NT2/D1 (cell line): ENCODE data around the gene MIEF2.

Experiments
- DNase-seq: peaks from one replicate; pipeline ENCODE4 v3.0.0-alpha.2; 2011; ENCODE audit warnings: low read depth, low spot score
- H3K27me3 ChIP-seq: 2 replicates; pipeline ENCODE4 v1.6.0; 2011; ENCODE audit warnings: mild to moderate bottlenecking; ENCODE audit not compliant: insufficient read length, insufficient read depth
- H3K36me3 ChIP-seq: 2 replicates; pipeline ENCODE4 v1.6.1; 2011; ENCODE audit warnings: mild to moderate bottlenecking, low read length, mixed read lengths; ENCODE audit not compliant: insufficient read depth, insufficient read length
- H3K4me1 ChIP-seq: 2 replicates; pipeline ENCODE4 v1.5.1; 2011; ENCODE audit not compliant: insufficient read depth, insufficient read length
- H3K4me3 ChIP-seq: 2 replicates; pipeline ENCODE4 v1.5.1; 2011; ENCODE audit warnings: low read depth; ENCODE audit not compliant: insufficient read length
- H3K9ac ChIP-seq: 2 replicates; pipeline ENCODE4 v1.6.0; 2011; ENCODE audit warnings: low read depth; ENCODE audit not compliant: insufficient read length
- H3K9me3 ChIP-seq: 2 replicates; pipeline ENCODE4 v1.5.1; 2011; ENCODE audit warnings: mild to moderate bottlenecking, low read length; ENCODE audit not compliant: insufficient read depth
- SUZ12 ChIP-seq: IDR thresholded peaks from 2 replicates; pipeline ENCODE4 v1.6.1; 2011; ENCODE audit not compliant: insufficient read length, insufficient read depth; ENCODE audit errors: extremely low read depth
- YY1 ChIP-seq: IDR thresholded peaks from 2 replicates; pipeline ENCODE4 v1.6.1; 2011; ENCODE audit not compliant: insufficient read length, insufficient read depth
- ZNF274 ChIP-seq: IDR thresholded peaks from 2 replicates; pipeline ENCODE4 v1.6.1; 2011; ENCODE audit warnings: mild to moderate bottlenecking, low read depth, low read length

The MIEF2 gene

DNA sequence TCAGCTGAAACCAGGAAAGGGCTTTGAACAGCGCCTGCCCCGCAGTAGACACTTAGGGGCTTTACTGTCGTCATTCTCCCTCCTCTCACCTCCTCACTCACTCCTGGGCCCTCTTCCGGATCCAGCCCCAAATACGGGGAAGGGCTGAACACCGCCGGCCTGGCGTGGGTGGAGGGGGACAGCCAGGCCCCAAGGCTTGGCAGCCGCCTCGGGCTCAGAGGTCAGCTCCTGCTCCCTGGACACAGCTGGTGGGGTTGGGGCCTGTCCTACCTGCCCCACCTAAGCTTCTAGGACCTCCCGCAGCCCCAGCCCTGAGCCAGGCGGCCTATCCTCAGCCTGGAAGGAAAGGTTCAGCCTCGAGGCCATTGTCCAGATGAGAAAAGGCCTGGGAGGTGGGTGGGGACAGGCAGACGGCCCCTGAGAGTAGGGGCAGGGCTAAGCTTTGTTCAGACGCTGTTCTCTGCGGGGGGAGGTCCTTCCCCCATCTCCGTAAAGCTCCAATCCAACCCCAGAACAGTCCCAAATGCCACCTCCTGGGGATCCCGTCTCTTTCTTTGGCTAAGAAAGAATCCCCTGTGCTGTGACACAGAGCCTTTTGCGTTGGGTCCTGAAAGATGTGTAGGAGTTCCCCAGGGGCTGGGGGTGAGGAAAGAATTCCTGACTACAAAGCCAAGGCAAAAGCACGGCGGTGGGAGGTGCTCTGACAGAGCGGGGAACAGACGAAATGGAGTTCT, 35.9 kb upstream of the MIEF2 start:
- Histone ChIP-seq H3K4me1 (peaks cover 5% of the 10 kb centered on the region), H3K9ac (peak overlapping the region; percentile 86), H3K27me3 (no peaks in the 10 kb centered on the region), H3K4me3 (peak overlapping the region; percentile 52), H3K9me3 (no peaks in the 10 kb centered on the region), H3K36me3 (peaks cover 8% of the 10 kb centered on the region)
- TF ChIP-seq SUZ12: no peak
- TF ChIP-seq YY1: no peak
- no peak for TF ChIP-seq ZNF274
- DNase-seq: peak; percentile 79

GRCh38 chr17:18225121-18225641, 35.3 kb upstream of the MIEF2 start, which contains the start of gene LLGL1:
Gene LLGL1 (plus strand): TSS chr17:18225635. CDS start chr17:18225683, 48 bp downstream.
- Histone ChIP-seq H3K36me3 (peaks cover 13% of the 10 kb centered on the region), H3K27me3 (no peaks in the 10 kb centered on the region), H3K9ac (peak within 1 kb of the TSS; percentile 92), H3K4me1 (peaks cover 8% of the 10 kb centered on the region), H3K4me3 (peak within 1 kb of the TSS; percentile 79), H3K9me3 (no peaks in the 10 kb centered on the region)
- DNase-seq: peak; percentile 88
- TF ChIP-seq YY1: no peak
- no peak for TF ChIP-seq SUZ12
- no peak for TF ChIP-seq ZNF274

DNA sequence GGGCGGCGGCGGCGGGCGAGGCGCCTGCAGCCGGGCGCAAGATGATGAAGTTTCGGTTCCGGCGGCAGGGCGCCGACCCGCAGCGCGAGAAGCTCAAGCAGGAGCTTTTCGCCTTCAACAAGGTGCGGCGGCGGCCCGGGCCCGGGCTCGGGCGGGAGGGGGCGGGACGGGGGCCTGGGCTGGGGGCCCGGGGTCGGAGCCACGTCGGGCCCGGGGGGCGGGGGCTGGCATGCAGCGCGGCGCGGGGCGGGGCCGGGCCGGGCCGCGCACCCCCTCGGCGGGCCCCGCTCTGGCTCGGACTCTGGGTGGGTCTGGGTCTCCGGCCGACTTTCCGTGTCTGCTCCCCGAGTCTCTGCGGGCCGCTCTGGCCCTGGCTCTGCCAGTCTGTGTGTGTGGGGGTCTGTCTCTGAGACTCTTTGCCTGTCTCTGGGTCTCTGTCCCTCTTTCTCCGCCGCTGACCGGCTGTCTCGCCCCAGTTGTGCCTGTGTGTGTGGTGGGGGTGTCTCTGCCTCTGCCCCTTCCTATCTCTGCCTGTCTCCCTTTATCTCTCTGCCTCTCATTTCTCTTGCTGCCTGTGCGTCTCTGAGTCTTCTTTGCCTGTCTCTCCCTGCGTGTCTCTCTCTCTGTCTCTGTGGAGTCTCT, 34.7 kb upstream of the MIEF2 start:
- peaks cover 13% of the 10 kb centered on the region for H3K36me3 ChIP-seq
- H3K27me3 ChIP-seq: no peaks in the 10 kb centered on the region
- no peak for TF ChIP-seq YY1
- TF ChIP-seq ZNF274: no peak
- DNase-seq: no peak
- H3K9me3 ChIP-seq: no peaks in the 10 kb centered on the region
- peak overlapping the region; percentile 92 for H3K9ac ChIP-seq
- peak overlapping the region; percentile 79 for H3K4me3 ChIP-seq
- peaks cover 10% of the 10 kb centered on the region for H3K4me1 ChIP-seq

GRCh38 chr17:18226284-18226945, 34.0 kb upstream of the MIEF2 start:
- peak overlapping the region; percentile 79 for H3K4me3 ChIP-seq
- H3K36me3 ChIP-seq: peaks cover 13% of the 10 kb centered on the region
- DNase-seq: no peak
- peaks cover 10% of the 10 kb centered on the region for H3K4me1 ChIP-seq
- H3K9ac ChIP-seq: peak overlapping the region; percentile 92
- H3K9me3 ChIP-seq: no peaks in the 10 kb centered on the region
- TF ChIP-seq YY1: no peak
- TF ChIP-seq SUZ12: no peak
- TF ChIP-seq ZNF274: no peak
- no peaks in the 10 kb centered on the region for H3K27me3 ChIP-seq

GRCh38 chr17:18227635-18228034, 32.8 kb upstream of the MIEF2 start:
- TF ChIP-seq SUZ12 (no peak), ZNF274 (no peak), YY1 (no peak)
- H3K27me3 ChIP-seq: no peaks in the 10 kb centered on the region
- peaks cover 22% of the 10 kb centered on the region for H3K36me3 ChIP-seq
- H3K4me1 ChIP-seq: peaks cover 10% of the 10 kb centered on the region
- no peak overlapping the region for H3K4me3 ChIP-seq
- no peaks in the 10 kb centered on the region for H3K9me3 ChIP-seq
- no peak for DNase-seq
- no peak overlapping the region for H3K9ac ChIP-seq

DNA sequence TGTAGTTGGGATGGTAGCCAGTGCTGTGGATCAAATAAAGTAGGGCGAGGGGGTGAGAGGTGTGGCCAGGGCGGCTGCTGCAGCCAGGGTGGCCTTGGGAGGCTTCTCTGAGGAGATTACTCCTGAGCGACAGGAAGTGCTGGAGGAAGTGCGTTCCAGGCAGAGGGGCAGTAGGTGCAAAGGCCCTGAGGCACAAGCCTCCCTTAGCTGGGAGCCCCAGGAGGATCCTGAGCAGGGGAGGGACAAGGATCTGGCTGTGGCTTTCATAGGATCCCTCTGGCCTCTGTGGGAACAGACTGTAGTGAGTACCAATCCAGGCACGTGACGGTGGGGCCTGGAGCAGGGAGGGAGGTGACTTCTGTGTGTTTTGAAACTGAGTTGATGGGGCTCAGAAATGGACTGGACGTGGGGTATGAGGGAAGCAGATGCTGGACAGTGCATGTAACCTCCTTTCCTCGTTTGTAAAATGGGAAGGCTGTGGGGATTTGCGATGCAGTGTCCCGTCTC, 32.2 kb upstream of the MIEF2 start:
- Histone ChIP-seq H3K9me3 (no peaks in the 10 kb centered on the region), H3K27me3 (no peaks in the 10 kb centered on the region), H3K4me1 (peaks cover 10% of the 10 kb centered on the region), H3K36me3 (peaks cover 26% of the 10 kb centered on the region), H3K9ac (no peak overlapping the region), H3K4me3 (no peak overlapping the region)
- DNase-seq: no peak
- no peak for TF ChIP-seq SUZ12
- no peak for TF ChIP-seq YY1
- TF ChIP-seq ZNF274: no peak

DNA sequence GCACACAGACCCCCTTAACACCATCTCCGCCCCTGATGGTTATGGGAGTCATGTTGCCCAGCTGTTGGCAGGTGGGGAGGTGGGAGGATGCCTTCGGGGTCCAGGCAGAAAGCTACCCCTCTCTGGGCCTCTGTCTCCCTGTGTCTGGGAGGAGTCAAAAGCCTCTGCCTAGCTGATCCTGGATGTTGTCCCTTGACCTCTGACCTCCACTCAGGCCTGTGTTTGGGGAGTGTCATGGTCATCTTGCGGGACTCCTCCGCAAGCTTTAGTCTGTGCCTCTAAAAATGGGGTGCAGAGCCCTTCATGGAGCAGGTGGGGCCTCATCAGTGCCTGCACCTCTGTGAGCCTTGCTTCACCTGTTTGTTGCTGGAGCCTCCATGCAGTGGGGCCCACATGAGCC, 31.2 kb upstream of the MIEF2 start:
- no peaks in the 10 kb centered on the region for H3K27me3 ChIP-seq
- peaks cover 7% of the 10 kb centered on the region for H3K4me1 ChIP-seq
- no peaks in the 10 kb centered on the region for H3K9me3 ChIP-seq
- TF ChIP-seq SUZ12 (no peak), ZNF274 (no peak), YY1 (no peak)
- no peak overlapping the region for H3K4me3 ChIP-seq
- DNase-seq: no peak
- peaks cover 35% of the 10 kb centered on the region for H3K36me3 ChIP-seq
- peak overlapping the region; percentile 10 for H3K9ac ChIP-seq
